Esophagus muscularis mucosa (tissue), 4 donors: ENCODE results near the gene FBXL7. TPM values are rescaled to one million over a fixed set of nuclear protein-coding genes. Genes with fewer than 3 reads are reported as not detected.

Experiments used
- DNase-seq: peaks from one replicate; pipeline ENCODE4 v3.0.0-alpha.2; 2017; ENCODE audit errors: extremely low spot score
- H3K27ac ChIP-seq, 4 donors: fragments of 200-600 bp; sonication (generic); replicated peaks in 1 of 4; 1 replicate in 3 of 4; 2 replicates in 1 of 4; pipeline ENCODE4 v1.5.1; 2016 to 2019; ENCODE audit warnings: mild to moderate bottlenecking in 1 of 4
- H3K27me3 ChIP-seq, 4 donors: fragments of 200-600 bp; sonication (generic); one replicate each; pipeline versions ENCODE4 v1.5.1 to v1.6.0; 2016 to 2019
- H3K36me3 ChIP-seq, 4 donors: fragments of 200-600 bp; sonication (generic); one replicate each; pipeline ENCODE4 v1.5.1; 2016 to 2019
- H3K4me1 ChIP-seq, 4 donors: fragments of 200-600 bp; sonication (generic); one replicate each; pipeline ENCODE4 v1.5.1; 2016 to 2019
- H3K4me3 ChIP-seq, 4 donors: fragments of 200-600 bp; sonication (generic); 1 replicate in 2 of 4; 2 replicates in 2 of 4; pipeline ENCODE4 v1.5.1; 2016 to 2019; ENCODE audit warnings: mild to moderate bottlenecking in 4 of 4, moderate library complexity in 1 of 4
- H3K9me3 ChIP-seq, 4 donors: fragments of 200-600 bp; sonication (generic); 1 replicate in 3 of 4; 2 replicates in 1 of 4; pipeline ENCODE4 v1.5.1; 2016 to 2019
- EP300 ChIP-seq: sonication (generic); formaldehyde crosslinking; IDR thresholded peaks from one replicate; pipeline ENCODE4 v1.6.1; 2017; ENCODE audit warnings: antibody characterized with exemption
- POLR2A ChIP-seq: fragments of 450-650 bp; IDR thresholded peaks from one replicate; pipeline ENCODE4 v1.6.1; 2017; ENCODE audit warnings: antibody characterized with exemption, moderate library complexity, mild to moderate bottlenecking, low read depth
- POLR2AphosphoS5 ChIP-seq, 2 donors: sonication (generic); formaldehyde crosslinking; IDR thresholded peaks; one replicate each; pipeline ENCODE4 v1.6.1; 2017; ENCODE audit warnings: antibody characterized with exemption in 2 of 2
- WGBS: methylation state at CpG from one replicate; pipeline ENCODE4 v1.1.5; 2018; 5-methylcytosine and 5-hydroxymethylcytosine counted together
- intact Hi-C: fragments of 100-400 bp; cut with DNase I; formaldehyde crosslinking; loops from one replicate; pipeline ENCODE4 v1.15.1; 2023
- total RNA-seq, 4 donors: library from RNA; depleted of rRNA; stranded (reverse); fragments of >200 nt; gene quantifications; one replicate each; pipeline versions ENCODE4 v1.1.0 to v1.2.1, GENCODE V29; 2016
- TF ChIP-seq, protein P1 (sequence below), 3 experiments: fragments of 200-600 bp in 2 of 3; fragments of 450-650 bp in 1 of 3; sonication (generic) in 2 of 3; IDR thresholded peaks; one replicate each; pipeline ENCODE4 v1.5.1; 2017 to 2019; ENCODE audit warnings: antibody characterized with exemption in 3 of 3, mild to moderate bottlenecking in 2 of 3, moderate library complexity in 1 of 3

The FBXL7 gene
- total RNA-seq, 4 donors from 2014 or later, result 25.7 to 37.7 (median 27.6) TPM

DNA sequence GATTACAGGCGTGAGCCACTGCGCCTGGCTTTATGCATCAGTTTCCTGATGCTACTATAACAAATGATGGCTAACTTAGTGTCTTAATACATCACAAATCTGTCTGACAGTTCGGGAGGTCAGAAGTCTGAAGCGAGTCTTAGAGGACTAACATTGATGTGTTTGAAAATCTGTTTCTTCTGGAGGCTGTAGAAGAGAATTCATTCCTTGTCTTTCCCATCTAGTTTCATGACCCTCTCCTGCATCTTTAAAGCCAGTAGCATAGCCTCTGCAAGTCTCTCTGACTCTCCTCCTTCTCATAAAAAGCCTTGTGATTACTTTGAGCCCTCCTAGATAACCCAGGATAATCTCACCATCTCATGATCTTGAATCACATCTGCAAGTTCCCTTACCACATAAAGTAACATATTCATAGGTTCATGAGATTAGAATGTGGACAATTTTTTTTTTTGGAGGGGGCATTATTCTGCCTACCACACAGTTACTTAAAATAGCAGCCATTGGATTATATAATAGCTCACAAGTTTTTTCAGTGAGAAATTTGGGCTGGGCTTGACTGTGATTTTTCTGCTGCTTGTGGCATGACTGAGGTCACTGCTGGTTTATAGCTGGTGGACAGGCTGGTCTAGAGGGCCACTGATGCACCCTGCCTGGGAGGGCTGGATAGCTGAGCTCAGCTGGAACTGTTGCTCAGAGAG is 134.8 kb downstream of the FBXL7 start:
- DNase-seq, result no peak
- Histone ChIP-seq H3K4me1 (peaks cover 11 to 31% (median 20%) of the 10 kb centered on the region in 4 donors), H3K36me3 (no peaks in the 10 kb centered on the region), H3K4me3 (no peak overlapping the region), H3K27ac (no peak overlapping the region), H3K9me3 (no peaks in the 10 kb centered on the region), H3K27me3 (no peaks in the 10 kb centered on the region)
- intact Hi-C loops, result no loop called here
- TF ChIP-seq, protein P1, sequence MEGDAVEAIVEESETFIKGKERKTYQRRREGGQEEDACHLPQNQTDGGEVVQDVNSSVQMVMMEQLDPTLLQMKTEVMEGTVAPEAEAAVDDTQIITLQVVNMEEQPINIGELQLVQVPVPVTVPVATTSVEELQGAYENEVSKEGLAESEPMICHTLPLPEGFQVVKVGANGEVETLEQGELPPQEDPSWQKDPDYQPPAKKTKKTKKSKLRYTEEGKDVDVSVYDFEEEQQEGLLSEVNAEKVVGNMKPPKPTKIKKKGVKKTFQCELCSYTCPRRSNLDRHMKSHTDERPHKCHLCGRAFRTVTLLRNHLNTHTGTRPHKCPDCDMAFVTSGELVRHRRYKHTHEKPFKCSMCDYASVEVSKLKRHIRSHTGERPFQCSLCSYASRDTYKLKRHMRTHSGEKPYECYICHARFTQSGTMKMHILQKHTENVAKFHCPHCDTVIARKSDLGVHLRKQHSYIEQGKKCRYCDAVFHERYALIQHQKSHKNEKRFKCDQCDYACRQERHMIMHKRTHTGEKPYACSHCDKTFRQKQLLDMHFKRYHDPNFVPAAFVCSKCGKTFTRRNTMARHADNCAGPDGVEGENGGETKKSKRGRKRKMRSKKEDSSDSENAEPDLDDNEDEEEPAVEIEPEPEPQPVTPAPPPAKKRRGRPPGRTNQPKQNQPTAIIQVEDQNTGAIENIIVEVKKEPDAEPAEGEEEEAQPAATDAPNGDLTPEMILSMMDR (IDR thresholded peaks at IDR 0.05), result no peak
- TF ChIP-seq POLR2AphosphoS5 (IDR thresholded peaks at IDR 0.05) (no peak), POLR2A (no peak), EP300 (no peak)
- 94% methylated on average over 4 of the region's 4 CpGs for WGBS

DNA sequence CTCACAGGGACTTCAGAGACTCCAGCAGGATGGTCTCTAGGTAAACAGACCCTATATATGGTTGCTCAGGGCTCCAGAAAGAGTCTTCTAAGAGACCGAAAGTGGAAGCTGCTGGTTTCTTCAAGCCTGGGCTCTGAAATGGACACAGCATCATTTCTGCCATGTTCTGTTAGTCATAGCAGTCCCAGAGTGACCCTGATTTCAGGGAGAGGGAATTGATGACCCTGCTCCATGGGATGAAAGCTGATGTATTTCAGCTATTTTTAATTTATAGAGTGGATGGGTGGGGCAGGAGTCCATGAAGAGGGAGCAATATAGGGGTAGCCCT is 135.3 kb downstream of the FBXL7 start:
- intact Hi-C loops, result no loop called here
- 63% methylated on average over 1 of the region's 1 CpG for WGBS
- Histone ChIP-seq H3K27ac (no peak overlapping the region), H3K4me3 (no peak overlapping the region), H3K36me3 (no peaks in the 10 kb centered on the region), H3K4me1 (peaks cover 7 to 31% (median 15%) of the 10 kb centered on the region in 4 donors), H3K9me3 (no peaks in the 10 kb centered on the region), H3K27me3 (no peaks in the 10 kb centered on the region)
- TF ChIP-seq POLR2A (no peak), EP300 (no peak)
- TF ChIP-seq, protein P1 (IDR thresholded peaks at IDR 0.05), result no peak
- DNase-seq, result no peak

DNA sequence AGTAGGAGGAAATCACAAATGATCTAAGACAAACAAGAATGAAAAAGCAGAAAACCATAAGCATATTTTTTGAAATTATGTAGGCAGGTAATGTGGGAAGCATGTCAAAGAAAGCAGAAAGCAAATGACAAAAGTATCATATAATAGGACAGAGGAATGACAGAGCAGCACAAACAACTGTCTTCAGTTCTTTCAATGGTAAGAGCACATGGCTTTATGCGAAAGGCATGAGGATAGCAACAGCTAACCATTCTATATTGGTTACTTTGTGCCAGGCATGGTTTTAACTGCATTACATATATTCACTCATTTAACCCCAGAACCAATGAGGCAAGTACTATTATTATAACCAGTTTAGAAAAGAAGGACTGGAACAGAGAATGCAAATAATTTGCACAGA is 137.4 kb downstream of the FBXL7 start:
- 100% methylated on average over 1 of the region's 1 CpG for WGBS
- DNase-seq, result no peak
- intact Hi-C loops, result no loop called here
- Histone ChIP-seq H3K4me3 (no peak overlapping the region), H3K36me3 (no peaks in the 10 kb centered on the region), H3K4me1 (peaks cover 7 to 36% (median 12%) of the 10 kb centered on the region in 4 donors), H3K27ac (no peak overlapping the region), H3K9me3 (no peaks in the 10 kb centered on the region), H3K27me3 (no peaks in the 10 kb centered on the region)
- TF ChIP-seq POLR2A, result no peak

- Histone ChIP-seq H3K27ac (no peak overlapping the region), H3K27me3 (no peaks in the 10 kb centered on the region), H3K4me3 (no peak overlapping the region), H3K4me1 (peaks cover 7 to 38% (median 14%) of the 10 kb centered on the region in 4 donors), H3K9me3 (no peaks in the 10 kb centered on the region), H3K36me3 (no peaks in the 10 kb centered on the region)
- intact Hi-C loops, result no loop called here
- TF ChIP-seq EP300 (no peak), POLR2AphosphoS5 (IDR thresholded peaks at IDR 0.05) (no peak), POLR2A (no peak)
- TF ChIP-seq, protein P1 (IDR thresholded peaks at IDR 0.05), result no peak
- no peak for DNase-seq
- 89% methylated on average over 2 of the region's 2 CpGs for WGBS
Observed at GRCh38 chr5:15637886-15638285, 137.9 kb downstream of the FBXL7 start.

DNA sequence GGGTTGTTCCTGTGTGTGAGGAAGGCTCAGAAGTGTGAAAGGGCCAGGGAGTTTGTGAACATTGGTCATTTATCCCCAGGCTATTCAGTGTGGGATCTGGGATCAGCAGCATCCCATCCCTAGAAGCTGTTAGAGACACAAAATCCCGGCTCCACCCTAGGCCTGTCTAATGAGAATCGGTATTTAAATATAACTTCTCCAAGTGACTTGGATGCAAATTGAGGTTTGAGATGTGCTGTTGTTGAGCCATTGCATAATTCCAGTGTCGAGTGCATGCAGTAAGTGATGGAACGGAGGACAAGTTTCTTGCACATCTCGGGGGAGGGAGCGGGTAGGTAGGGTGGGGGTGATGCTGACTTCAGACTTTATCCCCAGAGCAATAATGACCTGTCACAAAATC is 138.3 kb downstream of the FBXL7 start:
- Histone ChIP-seq H3K27ac (no peak overlapping the region), H3K4me1 (peaks cover 9 to 42% (median 18%) of the 10 kb centered on the region in 4 donors), H3K4me3 (no peak overlapping the region), H3K9me3 (no peaks in the 10 kb centered on the region), H3K27me3 (no peaks in the 10 kb centered on the region), H3K36me3 (no peaks in the 10 kb centered on the region)
- no peak for DNase-seq
- intact Hi-C loops, result no loop called here
- WGBS, result 94% methylated on average over 6 of the region's 6 CpGs
- TF ChIP-seq EP300, result no peak
- TF ChIP-seq POLR2AphosphoS5 (IDR thresholded peaks at IDR 0.05), result no peak
- TF ChIP-seq, protein P1 (IDR thresholded peaks at IDR 0.05), result no peak
- no peak for TF ChIP-seq POLR2A
